HCT116 (cell line): Measurements from ENCODE around the gene C2orf81. TPM values are rescaled to one million over a fixed set of nuclear protein-coding genes. Genes with fewer than 3 reads are reported as not detected.

Experiments used
- ATAC-seq: fragments of 200-7000 bp; cut with Tn5 transposase; 2 replicates; pipeline ENCODE4 v1.9.1; 2020; ENCODE audit warnings: mild to moderate bottlenecking, moderate library complexity
- BruUV-seq: library from RNA; stranded (reverse); fragments of 400-500 nt; replicated peaks from 2 replicates; lab custom pipeline; 2021; lab: Mats Ljungman, UMichigan
- CTCF ChIA-PET: fragments of 300-600 bp; sonication (Branson Sonifier 250); formaldehyde crosslinking; loops from one replicate; lab custom pipeline; 2021; ENCODE audit warnings: antibody characterized with exemption; lab: Charles Lee
- POLR2A ChIA-PET: fragments of 300-600, 350-600 bp; sonication (Branson Sonifier 250); formaldehyde crosslinking; loops from one replicate; lab custom pipeline; 2021; ENCODE audit warnings: antibody characterized with exemption; lab: Charles Lee
- RAD21 ChIA-PET, 2 experiments: fragments of 300-600 bp; sonication (Branson Sonifier 250); formaldehyde crosslinking; loops; one replicate each; lab custom pipeline; 2023; ENCODE audit warnings: low total read pairs in 2 of 2; ENCODE audit not compliant: uncharacterized antibody in 2 of 2, unreplicated experiment in 2 of 2, low non-redundant PET in 1 of 2; lab: Charles Lee
- DNase-seq: peaks from one replicate; pipeline ENCODE4 v3.0.0-alpha.2; 2010; ENCODE audit warnings: low read depth, low spot score
- H2AFZ ChIP-seq: fragments of 200-600 bp; shearing (Covaris generic), sonication (generic); 2 replicates; pipeline ENCODE4 v1.6.1; 2017; ENCODE audit warnings: low read depth, mixed run types, mixed read lengths, antibody characterized with exemption, low read length; ENCODE audit not compliant: poor library complexity, severe bottlenecking
- H3K27ac ChIP-seq: 2 replicates; pipeline ENCODE4 v1.5.1; 2012; ENCODE audit warnings: low read depth, low read length
- H3K27me3 ChIP-seq: fragments of 200-600 bp; sonication (generic); 2 replicates; pipeline ENCODE4 v1.6.1; 2016; ENCODE audit warnings: mixed run types, low read length, mixed read lengths; ENCODE audit not compliant: insufficient read depth
- H3K36me3 ChIP-seq, 2 experiments: fragments of 200-500 bp in 1 of 2; fragments of 200-600 bp in 1 of 2; sonication (Bioruptor generic) in 1 of 2; sonication (generic) in 1 of 2; 2 replicates each; pipeline versions ENCODE4 v1.5.1 to v1.6.1; 2014 to 2016; ENCODE audit warnings: low read length in 2 of 2, inconsistent platforms in 1 of 2, mixed read lengths in 1 of 2, mixed run types in 1 of 2; ENCODE audit not compliant: insufficient read depth in 2 of 2, control insufficient read depth in 1 of 2
- H3K4me1 ChIP-seq, 2 experiments: fragments of 200-600 bp in 1 of 2; sonication (generic) in 1 of 2; 2 replicates each; pipeline versions ENCODE4 v1.5.1 to v1.6.1; 2012 to 2017; ENCODE audit warnings: low read length in 2 of 2, inconsistent platforms in 1 of 2, mild to moderate bottlenecking in 1 of 2, mixed read lengths in 1 of 2, mixed run types in 1 of 2, moderate library complexity in 1 of 2; ENCODE audit not compliant: insufficient read depth in 2 of 2, control insufficient read depth in 1 of 2
- H3K4me2 ChIP-seq: fragments of 200-600 bp; sonication (generic); 2 replicates; pipeline ENCODE4 v1.6.1; 2017; ENCODE audit warnings: mixed run types, low read length, mixed read lengths
- H3K4me3 ChIP-seq, 2 experiments: fragments of 200-600 bp in 1 of 2; sonication (generic) in 1 of 2; replicated peaks in 1 of 2; 2 replicates each; pipeline ENCODE4 v1.5.1; 2011 to 2016; ENCODE audit warnings: low read length in 2 of 2, control low read depth in 1 of 2, low read depth in 1 of 2, mild to moderate bottlenecking in 1 of 2, mixed read lengths in 1 of 2, mixed run types in 1 of 2
- H3K79me2 ChIP-seq: fragments of 200-600 bp; sonication (generic); 2 replicates; pipeline ENCODE4 v1.6.1; 2017; ENCODE audit warnings: mild to moderate bottlenecking, mixed run types, low read length, moderate library complexity, mixed read lengths; ENCODE audit not compliant: insufficient read depth
- H3K9ac ChIP-seq: fragments of 200-600 bp; sonication (generic); 2 replicates; pipeline ENCODE4 v1.6.1; 2016; ENCODE audit warnings: low read length, mixed read lengths
- H3K9me2 ChIP-seq: fragments of 200-600 bp; sonication (generic), shearing (Covaris generic); 2 replicates; pipeline ENCODE4 v1.6.1; 2017; ENCODE audit warnings: mixed run types, mild to moderate bottlenecking, moderate library complexity; ENCODE audit not compliant: insufficient read depth
- H3K9me3 ChIP-seq, 2 experiments: fragments of 200-500 bp in 1 of 2; fragments of 200-600 bp in 1 of 2; sonication (Bioruptor generic) in 1 of 2; sonication (generic) in 1 of 2; 2 replicates each; pipeline ENCODE4 v1.6.1; 2014 to 2017; ENCODE audit warnings: low read length in 2 of 2, mixed read lengths in 2 of 2, inconsistent platforms in 1 of 2, low read depth in 1 of 2, mild to moderate bottlenecking in 1 of 2, mixed run types in 1 of 2, moderate library complexity in 1 of 2; ENCODE audit not compliant: control insufficient read depth in 1 of 2, insufficient read depth in 1 of 2
- H4K20me1 ChIP-seq: fragments of 200-600 bp; sonication (generic), shearing (Covaris generic); 2 replicates; pipeline ENCODE4 v1.6.1; 2017; ENCODE audit warnings: mixed run types, mild to moderate bottlenecking, moderate library complexity; ENCODE audit not compliant: insufficient read depth
- ATF3 ChIP-seq: IDR thresholded peaks from 2 replicates; pipeline ENCODE4 v1.6.1; 2012
- CEBPB ChIP-seq: IDR thresholded peaks from 2 replicates; pipeline ENCODE4 v1.6.1; 2012; ENCODE audit warnings: low read depth
- FOSL1 ChIP-seq: IDR thresholded peaks from 2 replicates; pipeline ENCODE4 v1.6.1; 2012; ENCODE audit warnings: low read depth
- POLR2AphosphoS5 ChIP-seq: IDR thresholded peaks from 2 replicates; pipeline ENCODE4 v1.6.1; 2011; ENCODE audit warnings: mild to moderate bottlenecking, low read depth, low read length, moderate library complexity
- SIN3A ChIP-seq: IDR thresholded peaks from 2 replicates; pipeline ENCODE4 v1.6.1; 2012; ENCODE audit warnings: low read depth
- SRF ChIP-seq: IDR thresholded peaks from 2 replicates; pipeline ENCODE4 v1.6.1; 2012; ENCODE audit warnings: low read depth
- intact Hi-C: fragments of 100-400 bp; cut with micrococcal nuclease; formaldehyde crosslinking; loops from 2 replicates; pipeline ENCODE4 v1.10.0; 2022
- total RNA-seq: library from RNA; stranded (reverse); gene quantifications from one replicate; pipeline ENCODE4 v1.2.1, GENCODE V29; 2021; ENCODE audit not compliant: unreplicated experiment

C2orf81 gene
- total RNA-seq, 1 experiment from 2014 or later: 6.5 TPM

DNA sequence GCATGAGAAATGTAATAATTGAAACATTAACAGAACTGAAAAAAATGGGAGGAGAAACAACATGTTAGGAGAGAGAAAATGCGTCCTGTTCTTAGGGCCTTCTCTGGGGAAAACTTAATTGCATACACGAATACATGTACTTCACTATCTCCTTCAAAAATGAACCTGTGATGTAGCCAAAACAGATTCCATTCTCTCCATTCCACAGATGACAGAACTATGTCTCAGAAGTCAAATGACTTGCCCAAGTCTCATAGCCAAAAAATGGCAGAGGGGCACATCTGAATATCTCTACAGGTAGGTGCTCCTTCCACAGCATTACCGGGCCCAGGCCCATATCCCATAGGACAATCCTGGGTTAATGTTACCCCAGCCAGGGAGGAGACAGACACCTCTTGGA, 37.4 kb downstream of the C2orf81 start:
- no TSS peak for BruUV-seq
- no peak for DNase-seq
- no peak for ATAC-seq
- H3K9ac ChIP-seq: no peak overlapping the region
- TF ChIP-seq POLR2AphosphoS5 (no peak), FOSL1 (no peak), ATF3 (no peak), SRF (no peak), SIN3A (no peak)
- no peaks in the 10 kb centered on the region for H3K36me3 ChIP-seq
- intact Hi-C loops: no loop called here
- no peaks in the 10 kb centered on the region for H4K20me1 ChIP-seq
- no peak overlapping the region for H2AFZ ChIP-seq
- no peak overlapping the region for H3K4me3 ChIP-seq
- no peak overlapping the region for H3K4me2 ChIP-seq
- peaks cover 65% of the 10 kb centered on the region for H3K79me2 ChIP-seq
- ChIA-PET RAD21 (no interaction called here), POLR2A (no interaction called here), CTCF (no interaction called here)
- no peaks in the 10 kb centered on the region for H3K9me3 ChIP-seq
- no peaks in the 10 kb centered on the region for H3K27me3 ChIP-seq
- H3K27ac ChIP-seq: no peak overlapping the region
- peaks cover 4 to 10% of the 10 kb centered on the region in 2 experiments; a peak in 3 of 4 replicates for H3K4me1 ChIP-seq
- no peaks in the 10 kb centered on the region for H3K9me2 ChIP-seq

DNA sequence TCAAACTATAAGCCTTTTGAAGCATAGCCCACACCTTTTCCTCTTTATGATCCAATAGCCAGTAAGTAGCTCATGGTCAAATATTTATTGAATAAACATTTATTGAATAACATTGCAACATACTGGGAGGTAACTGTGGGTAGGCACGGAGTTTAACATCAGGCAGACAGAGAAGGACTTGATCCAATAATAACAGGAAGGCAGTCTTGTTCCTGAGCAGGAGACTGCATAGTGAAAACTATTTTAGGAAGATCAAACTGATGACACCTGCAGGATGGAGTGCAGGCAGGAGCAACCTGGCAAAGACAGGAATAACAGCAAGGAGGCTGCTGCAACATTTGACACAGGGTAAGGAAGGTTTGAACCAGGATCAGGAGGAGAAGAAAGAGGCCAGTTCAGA, 38.2 kb downstream of the C2orf81 start:
- no TSS peak for BruUV-seq
- DNase-seq: no peak
- Histone ChIP-seq H2AFZ (no peak overlapping the region), H4K20me1 (no peaks in the 10 kb centered on the region), H3K4me3 (no peak overlapping the region), H3K4me2 (no peak overlapping the region), H3K9me3 (no peaks in the 10 kb centered on the region), H3K9me2 (no peaks in the 10 kb centered on the region), H3K27ac (no peak overlapping the region), H3K27me3 (no peaks in the 10 kb centered on the region), H3K36me3 (no peaks in the 10 kb centered on the region; a peak in 1 of 4 replicates), H3K9ac (no peak overlapping the region), H3K79me2 (peaks cover 57% of the 10 kb centered on the region), H3K4me1 (peaks cover 4 to 10% of the 10 kb centered on the region in 2 experiments; a peak in 3 of 4 replicates)
- ATAC-seq: no peak
- intact Hi-C loops: no loop called here
- TF ChIP-seq CEBPB: no peak
- ChIA-PET RAD21 (no interaction called here), CTCF (interaction anchor here (1.6 kb wide), 1 partner anchor 8 kb away, joined by 8 read pairs; no protein-coding TSS in a partner anchor), POLR2A (no interaction called here)
